Measurements from ENCODE around the gene MYO18A. TPM values are rescaled to one million over a fixed set of nuclear protein-coding genes. Genes with fewer than 3 reads are reported as not detected.

Gene MYO18A
- total and polyA plus RNA-seq, 2 experiments from 2014 or later, result 16.0 to 30.5 TPM

GRCh38 chr17:29022074-29022473 lies 158.1 kb downstream of the MYO18A start:
- Histone ChIP-seq H3K4me2 (ENCODE audit: unreplicated experiment) (no peak overlapping the region), H3F3A (ENCODE audit: insufficient read depth) (no peaks in the 10 kb centered on the region), H4K20me1 (ENCODE audit: insufficient read depth) (no peaks in the 10 kb centered on the region), H3K27me3 (replicated peaks; ENCODE audit: insufficient read depth) (peaks cover 87% of the 10 kb centered on the region), H3K36me3 (ENCODE audit: low read depth) (no peaks in the 10 kb centered on the region), H3K4me3 (no peak overlapping the region), H3K9me3 (ENCODE audit: low read depth) (no peaks in the 10 kb centered on the region), H2AFZ (no peak overlapping the region), H3K79me2 (ENCODE audit: insufficient read depth) (no peaks in the 10 kb centered on the region), H3K27ac (no peak overlapping the region), H3K9me2 (ENCODE audit: insufficient read depth) (no peaks in the 10 kb centered on the region), H3K9ac (no peak overlapping the region), H3K4me1 (ENCODE audit: insufficient read depth) (no peaks in the 10 kb centered on the region)
- DNase-seq, result no peak
- TF ChIP-seq EZH2phosphoT487 (IDR thresholded peaks at IDR 0.05; ENCODE audit: insufficient read depth, low read depth) (no peak), EZH2 (IDR thresholded peaks at IDR 0.05; ENCODE audit: insufficient read depth, poor library complexity, severe bottlenecking) (no peak)
- in situ Hi-C loops (cut with MboI), result no loop called here
- 26 to 33% methylated on average over 7 of the region's 7 CpGs for WGBS, 2 experiments (ENCODE audit: low coverage in 1 of 2, low lambda C conversion rate in 2 of 2, missing lambda C conversion rate in 2 of 2)

- in situ Hi-C loops (cut with MboI), result no loop called here
- 37 to 42% methylated on average over 7 of the region's 7 CpGs for WGBS, 2 experiments (ENCODE audit: low coverage in 1 of 2, low lambda C conversion rate in 2 of 2, missing lambda C conversion rate in 2 of 2)
Measured at GRCh38 chr17:29021226-29021625, 159.0 kb downstream of the MYO18A start.

More at GRCh38 chr17:29021226-29021625, 159.0 kb downstream of the MYO18A start:
- no peaks in the 10 kb centered on the region for H4K20me1 ChIP-seq (ENCODE audit: insufficient read depth)
- no peaks in the 10 kb centered on the region for H3K79me2 ChIP-seq (ENCODE audit: insufficient read depth)
- TF ChIP-seq EZH2 (IDR thresholded peaks at IDR 0.05; ENCODE audit: insufficient read depth, poor library complexity, severe bottlenecking) (no peak), EZH2phosphoT487 (IDR thresholded peaks at IDR 0.05; ENCODE audit: insufficient read depth, low read depth) (no peak)
- no peak overlapping the region for H3K27ac ChIP-seq
- no peak overlapping the region for H3K9ac ChIP-seq
- no peak overlapping the region for H3K4me3 ChIP-seq
- H3K4me1 ChIP-seq (ENCODE audit: insufficient read depth), result no peaks in the 10 kb centered on the region
- no peaks in the 10 kb centered on the region for H3K36me3 ChIP-seq (ENCODE audit: low read depth)
- H3F3A ChIP-seq (ENCODE audit: insufficient read depth), result no peaks in the 10 kb centered on the region
- no peaks in the 10 kb centered on the region for H3K9me2 ChIP-seq (ENCODE audit: insufficient read depth)
- no peak overlapping the region for H3K4me2 ChIP-seq (ENCODE audit: unreplicated experiment)
- H2AFZ ChIP-seq, result no peak overlapping the region
- DNase-seq, result no peak
- H3K27me3 ChIP-seq (replicated peaks; ENCODE audit: insufficient read depth), result peaks cover 89% of the 10 kb centered on the region
- H3K9me3 ChIP-seq (ENCODE audit: low read depth), result no peaks in the 10 kb centered on the region

Other genes starting within 250 kb of the MYO18A start
- gene PHF12, start 228.9 kb downstream of the MYO18A start, total RNA-seq (2014; rRNA removed; shearing (Covaris generic)), result 27.7 and 46.9 TPM in 2 replicates
- gene PHF12, start 228.9 kb downstream of the MYO18A start, polyA plus RNA-seq (2016; fragmentation: Nextera tagmentation; extraction: Ambion mirVana), result 5.9 and 6.1 TPM in 2 replicates
- gene SEZ6, start 174.4 kb downstream of the MYO18A start, total RNA-seq (2014; rRNA removed; shearing (Covaris generic)), result not detected in 2 replicates
- gene SEZ6, start 174.4 kb downstream of the MYO18A start, polyA plus RNA-seq (2016; fragmentation: Nextera tagmentation; extraction: Ambion mirVana), result not detected in 2 replicates
- gene PIPOX, start 137.3 kb downstream of the MYO18A start, total RNA-seq (2014; rRNA removed; shearing (Covaris generic)), result not detected in 2 replicates
- not detected in 2 replicates for gene PIPOX, start 137.3 kb downstream of the MYO18A start, polyA plus RNA-seq (2016; fragmentation: Nextera tagmentation; extraction: Ambion mirVana)
- not detected in 2 replicates for gene CRYBA1, start 66.5 kb upstream of the MYO18A start, total RNA-seq (2014; rRNA removed; shearing (Covaris generic))
- gene CRYBA1, start 66.5 kb upstream of the MYO18A start, polyA plus RNA-seq (2016; fragmentation: Nextera tagmentation; extraction: Ambion mirVana), result not detected in 2 replicates
- 30.9 and 31.6 TPM in 2 replicates for gene NUFIP2, start 113.8 kb upstream of the MYO18A start, total RNA-seq (2014; rRNA removed; shearing (Covaris generic))
- 4.8 and 5.2 TPM in 2 replicates for gene NUFIP2, start 113.8 kb upstream of the MYO18A start, polyA plus RNA-seq (2016; fragmentation: Nextera tagmentation; extraction: Ambion mirVana)
- gene TAOK1, start 210.0 kb upstream of the MYO18A start, total RNA-seq (2014; rRNA removed; shearing (Covaris generic)), result 48.4 and 49.9 TPM in 2 replicates
- 7.1 and 7.6 TPM in 2 replicates for gene TAOK1, start 210.0 kb upstream of the MYO18A start, polyA plus RNA-seq (2016; fragmentation: Nextera tagmentation; extraction: Ambion mirVana)